ENCODE results near the gene TMEM61.

The TMEM61 gene

GRCh38 chr1:55040083-55040932, 59.9 kb downstream of the TMEM61 start:
- no peak for DNase-seq (ENCODE audit: low read depth)

GRCh38 chr1:55040933-55041494, 60.6 kb downstream of the TMEM61 start:
- no peak for DNase-seq (ENCODE audit: low read depth)

- DNase-seq (ENCODE audit: low read depth), result no peak
These were observed 61.2 kb downstream of the TMEM61 start for GRCh38 chr1:55041613-55042012.

Measured in amniotic epithelial cell (primary cell).